GM19240 (cell line): ENCODE measurements around the gene PIAS1.
"Not testable (repeated sequence)": the region's sequence is repeated elsewhere in the genome, so short reads cannot be mapped to it uniquely, and the experiment has no call there.

Experiments used
- DNase-seq: peaks from one replicate; pipeline ENCODE4 v3.0.0; 2011; ENCODE audit warnings: low spot score; ENCODE audit not compliant: insufficient read length

PIAS1 gene

GRCh38 chr15:68114840-68115239 is 60.7 kb downstream of the PIAS1 start:
- no peak for DNase-seq

DNA sequence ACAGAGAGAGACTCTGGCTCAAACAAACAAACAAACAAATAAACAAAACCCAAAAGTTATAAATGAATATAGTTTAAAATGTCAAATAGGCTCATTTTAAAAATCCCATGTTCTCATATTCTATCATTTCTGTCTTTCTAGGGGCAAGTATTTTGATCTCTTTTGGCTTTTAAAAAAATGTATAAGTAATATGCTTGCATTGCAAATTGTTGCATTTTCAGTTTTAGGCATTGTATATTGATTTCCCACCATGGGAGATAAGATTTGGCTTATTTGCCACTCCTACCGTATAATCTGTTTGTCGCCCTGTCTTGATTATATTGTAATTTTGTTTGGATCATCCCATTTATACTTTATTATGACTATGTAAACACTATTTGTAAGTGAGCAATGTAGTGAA is 70.6 kb downstream of the PIAS1 start:
- DNase-seq: no peak

DNA sequence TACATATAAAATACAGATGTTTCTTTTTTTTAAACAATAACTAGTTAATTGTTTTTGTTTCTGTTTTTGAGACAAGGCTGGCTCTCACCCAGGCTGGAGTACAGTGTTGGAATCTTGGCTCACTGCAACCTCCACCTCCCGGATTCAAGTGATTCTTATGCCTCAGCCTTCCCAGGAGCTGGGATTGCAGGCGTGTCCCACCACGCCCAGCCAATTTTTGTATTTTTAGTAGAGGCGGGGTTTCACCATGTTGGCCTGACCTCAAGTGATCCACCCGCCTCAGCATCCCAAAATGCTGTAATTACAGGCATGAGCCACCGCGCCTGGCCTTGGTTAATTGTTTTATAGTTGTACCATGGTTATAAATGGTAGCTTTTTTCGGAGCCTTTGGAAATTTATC is 72.3 kb downstream of the PIAS1 start:
- DNase-seq: no peak

DNA sequence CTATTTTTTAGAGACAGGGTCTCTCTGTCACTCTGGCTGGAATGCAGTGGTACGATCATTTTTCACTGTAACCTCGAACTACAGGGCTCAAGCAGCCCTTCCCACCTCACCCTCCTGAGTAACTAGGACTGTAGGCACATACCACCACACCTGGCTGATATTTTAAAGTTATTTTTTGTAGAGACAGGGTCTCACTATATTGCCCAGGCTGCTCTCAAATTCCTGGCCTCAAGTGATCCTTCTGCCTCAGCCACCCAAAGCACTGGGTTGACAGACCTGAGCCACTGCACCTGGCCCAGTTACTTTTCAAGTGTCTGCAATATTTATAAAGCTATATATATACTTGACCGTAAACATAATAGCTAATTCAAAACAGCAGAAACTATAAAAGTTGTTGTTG is 75.0 kb downstream of the PIAS1 start:
- no peak for DNase-seq

- no peak for DNase-seq
Observed at GRCh38 chr15:68130851-68131250, 76.7 kb downstream of the PIAS1 start.

DNA sequence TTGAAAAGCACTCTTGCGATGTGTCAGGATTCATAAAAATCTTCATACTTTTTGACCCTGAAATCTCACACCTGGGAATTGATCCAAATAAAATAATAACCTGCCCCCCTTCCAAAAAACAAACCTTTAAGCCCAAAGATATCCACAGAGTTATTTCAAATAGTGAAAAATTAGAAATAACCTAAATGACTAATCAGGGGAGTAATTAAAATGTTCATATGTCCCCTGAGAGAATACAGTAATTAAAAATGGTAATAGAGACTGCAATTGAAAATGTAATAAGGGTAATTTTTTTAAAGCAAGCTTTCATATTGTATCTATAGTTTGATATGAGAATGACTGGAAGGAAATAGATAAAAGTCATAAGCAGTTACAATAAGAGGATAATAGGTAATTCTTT is 83.0 kb downstream of the PIAS1 start:
- no peak for DNase-seq

DNA sequence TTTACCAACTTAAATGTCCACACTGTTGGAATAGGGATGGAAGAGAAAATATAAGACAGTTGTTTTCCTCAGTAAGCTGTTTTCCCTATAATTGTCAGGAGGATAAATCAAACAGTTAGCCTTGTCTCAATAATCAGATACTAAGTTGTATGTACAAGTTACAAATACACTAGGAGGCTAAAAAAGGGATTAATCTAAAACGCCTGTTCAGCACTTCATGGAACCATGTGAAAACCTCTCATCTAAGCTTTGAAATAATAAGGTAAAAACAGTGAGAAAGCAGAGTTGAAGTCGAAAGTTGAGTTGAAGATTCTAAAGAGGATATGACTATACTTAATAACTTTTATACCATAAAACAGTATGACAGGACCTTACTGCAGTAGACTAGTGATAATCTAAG is 89.0 kb downstream of the PIAS1 start:
- no peak for DNase-seq

GRCh38 chr15:68143785-68144184 is 89.7 kb downstream of the PIAS1 start:
- DNase-seq: no peak

GRCh38 chr15:68145706-68146105 is 91.6 kb downstream of the PIAS1 start:
- DNase-seq: no peak

DNA sequence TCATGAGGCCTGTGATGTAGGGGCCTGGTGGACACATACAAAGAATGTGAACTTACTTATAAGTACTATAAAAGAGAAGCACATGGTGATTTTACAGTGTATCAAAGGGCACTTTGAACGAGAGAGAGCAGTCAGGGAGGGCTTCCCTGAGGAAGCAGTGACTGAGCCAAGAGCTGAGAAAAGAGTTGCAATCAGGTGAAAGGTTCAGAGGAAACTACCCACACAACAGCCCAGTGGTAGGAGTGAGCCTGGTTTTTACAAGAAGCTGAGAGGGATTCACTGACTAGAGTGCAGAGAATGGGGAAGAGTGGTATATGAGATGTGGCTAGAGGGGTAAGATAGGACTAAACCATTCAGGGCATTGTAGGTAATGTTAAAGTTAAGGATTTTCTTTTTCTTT is 93.9 kb downstream of the PIAS1 start:
- no peak for DNase-seq

- no peak for DNase-seq
Observed at GRCh38 chr15:68149059-68149458, 94.9 kb downstream of the PIAS1 start.

GRCh38 chr15:68150187-68150586 is 96.1 kb downstream of the PIAS1 start:
- DNase-seq: no peak

GRCh38 chr15:68151277-68151676 is 97.2 kb downstream of the PIAS1 start:
- no peak for DNase-seq

DNA sequence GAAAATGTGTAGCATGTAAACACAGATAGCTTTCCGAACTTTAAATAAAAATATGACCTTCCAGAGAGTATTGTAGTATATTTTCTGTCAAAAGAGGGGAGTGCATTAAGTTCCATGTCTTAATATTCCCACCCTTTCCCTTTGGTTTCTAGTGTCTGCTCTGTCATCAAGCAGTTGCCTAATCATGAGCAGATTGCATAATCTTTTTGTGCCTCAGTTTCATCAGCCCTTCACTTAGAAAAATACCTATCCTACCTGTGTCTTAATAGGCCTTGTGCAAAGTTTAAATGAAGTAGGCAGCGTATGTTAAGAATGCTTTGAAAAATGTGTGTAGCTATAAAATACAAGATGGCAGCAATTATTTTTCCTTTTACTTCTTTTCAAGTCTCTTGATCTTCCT is 98.2 kb downstream of the PIAS1 start:
- DNase-seq: no peak

DNA sequence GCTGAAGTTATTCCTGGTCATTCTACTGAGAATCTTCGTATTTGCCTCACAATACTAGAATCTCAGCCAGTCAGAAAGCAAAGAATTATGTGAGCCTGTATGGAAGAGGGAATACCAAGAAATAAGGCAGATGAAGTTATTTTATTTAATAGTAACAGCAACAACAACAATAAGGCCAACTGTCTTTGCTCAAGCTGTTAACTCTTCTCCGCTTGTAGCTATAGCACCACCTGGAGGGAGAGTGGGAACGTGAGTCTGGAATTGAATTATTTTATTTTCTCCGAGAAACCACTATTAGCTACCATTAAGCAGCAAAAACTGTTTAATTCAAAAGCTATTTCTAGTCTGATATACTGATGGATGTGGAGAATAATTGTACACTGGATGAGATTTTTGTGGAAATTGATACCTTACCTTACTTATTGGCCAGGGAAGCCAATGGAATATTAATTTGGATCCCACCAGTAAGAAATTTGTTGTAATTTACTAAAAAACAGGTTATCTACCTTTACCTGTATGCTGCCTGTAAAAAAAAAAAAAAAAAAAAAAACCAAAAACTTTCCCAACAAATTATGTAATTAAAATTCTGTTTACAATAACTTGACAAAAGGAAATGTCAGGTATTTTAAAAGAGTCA is 100.9 kb downstream of the PIAS1 start:
- DNase-seq: no peak

DNA sequence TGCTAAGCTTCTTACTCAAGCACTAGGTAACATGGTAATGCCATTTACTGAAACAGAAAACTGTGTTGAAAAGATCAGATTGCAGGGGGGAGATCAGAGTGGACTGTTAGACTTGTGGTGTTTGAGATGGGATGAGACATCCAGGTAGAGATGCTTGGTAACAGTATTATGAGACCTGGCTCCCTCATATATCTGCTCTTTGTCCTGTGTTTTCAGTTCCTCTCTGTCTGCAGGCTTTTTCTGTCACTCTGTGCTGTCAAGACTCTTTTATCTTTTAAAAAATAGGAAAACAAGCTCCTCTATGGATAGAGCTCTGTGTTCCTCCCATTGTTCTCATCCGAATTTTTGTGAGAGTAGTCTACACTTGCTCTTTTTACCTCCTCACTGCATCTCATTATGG is 103.0 kb downstream of the PIAS1 start:
- no peak for DNase-seq

GRCh38 chr15:68158046-68158628 is 104.0 kb downstream of the PIAS1 start:
- DNase-seq: no peak

GRCh38 chr15:68163191-68163590 is 109.1 kb downstream of the PIAS1 start:
- no peak for DNase-seq

- no peak for DNase-seq
Observed at GRCh38 chr15:68166847-68167246, 112.7 kb downstream of the PIAS1 start.

- not testable (repeated sequence) for DNase-seq
Observed at GRCh38 chr15:68172037-68172436, 117.9 kb downstream of the PIAS1 start.

DNA sequence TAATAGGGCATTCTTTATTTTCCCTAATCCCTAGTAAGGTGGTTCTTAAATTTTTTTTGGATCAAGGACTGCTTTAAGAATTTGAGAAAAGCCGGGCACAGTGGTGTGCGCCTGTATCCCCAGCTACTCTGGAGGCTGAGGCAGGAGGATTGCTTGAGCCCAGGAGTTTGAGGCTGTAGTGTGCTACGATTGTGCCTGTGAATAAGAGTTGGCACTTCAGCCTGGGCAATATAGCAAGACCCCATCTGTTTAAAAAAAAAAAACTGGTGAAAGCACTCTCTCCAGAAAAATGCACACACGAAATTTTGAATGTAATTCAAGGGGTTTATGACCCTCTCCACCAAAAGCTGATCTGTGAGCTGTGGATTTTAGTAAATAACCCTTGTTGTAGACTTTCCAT is 119.0 kb downstream of the PIAS1 start:
- DNase-seq: no peak

GRCh38 chr15:68175526-68175925 is 121.4 kb downstream of the PIAS1 start:
- DNase-seq: no peak

DNA sequence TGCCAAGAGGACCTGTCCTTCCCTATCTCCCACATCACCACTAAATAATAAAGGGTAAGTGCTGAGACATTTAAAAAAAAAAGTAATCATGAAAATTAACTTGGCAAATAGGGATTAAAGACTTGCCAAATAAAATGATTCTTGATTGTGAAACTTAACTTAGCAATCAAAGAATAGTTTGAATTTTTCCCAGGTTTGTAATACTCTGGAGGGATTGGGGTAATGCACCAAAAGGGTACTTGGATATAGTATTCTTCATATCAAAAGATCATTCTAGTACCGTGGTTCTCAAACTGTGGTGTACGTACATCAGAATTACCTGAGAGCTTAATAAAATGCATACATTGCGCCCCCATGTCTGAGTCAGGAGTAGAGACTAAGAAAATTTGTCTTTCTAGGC is 122.5 kb downstream of the PIAS1 start:
- no peak for DNase-seq

GRCh38 chr15:68177742-68178141 is 123.6 kb downstream of the PIAS1 start:
- no peak for DNase-seq
